Panc1 (cell line): ENCODE results near the gene CYP4V2. TPM values are rescaled to one million over a fixed set of nuclear protein-coding genes. Genes with fewer than 3 reads are reported as not detected.

ENCODE experiments used
- ATAC-seq: fragments of 200-7000 bp; cut with Tn5 transposase; 2 replicates; pipeline ENCODE4 v1.9.1; 2020; ENCODE audit warnings: mild to moderate bottlenecking, moderate library complexity
- BruUV-seq: library from RNA; stranded (reverse); fragments of 400-500 nt; replicated peaks from 2 replicates; lab custom pipeline; 2021; lab: Mats Ljungman, UMichigan
- CTCF ChIA-PET: fragments of 300-600 bp; sonication (Branson Sonifier 250); formaldehyde crosslinking; loops from one replicate; lab custom pipeline; 2022; ENCODE audit warnings: antibody characterized with exemption; lab: Charles Lee
- POLR2A ChIA-PET: fragments of 300-600 bp; sonication (Branson Sonifier 250); formaldehyde crosslinking; loops from one replicate; lab custom pipeline; 2022; ENCODE audit warnings: antibody characterized with exemption; lab: Charles Lee
- DNase-seq: peaks from one replicate; pipeline ENCODE4 v3.0.0-alpha.2; 2010; ENCODE audit warnings: low read depth, low spot score
- H3K27ac ChIP-seq: 2 replicates; pipeline ENCODE4 v1.5.1; 2011; ENCODE audit warnings: mild to moderate bottlenecking, low read length, inconsistent platforms
- H3K27me3 ChIP-seq: fragments of 200-500 bp; sonication (Bioruptor generic); 2 replicates; pipeline ENCODE4 v1.6.0; 2014; ENCODE audit warnings: low read length, inconsistent platforms; ENCODE audit not compliant: control insufficient read depth, insufficient read depth
- H3K36me3 ChIP-seq: fragments of 200-500 bp; sonication (Bioruptor generic); 2 replicates; pipeline ENCODE4 v1.5.1; 2014; ENCODE audit warnings: inconsistent platforms, mild to moderate bottlenecking, low read length, moderate library complexity; ENCODE audit not compliant: control insufficient read depth, insufficient read depth
- H3K4me1 ChIP-seq: 2 replicates; pipeline ENCODE4 v1.5.1; 2011; ENCODE audit warnings: inconsistent platforms, mild to moderate bottlenecking, low read length, moderate library complexity; ENCODE audit not compliant: control insufficient read depth, insufficient read depth
- H3K4me3 ChIP-seq, 2 experiments: 2 replicates each; pipeline ENCODE4 v1.5.1; 2011 to 2012; ENCODE audit warnings: low read depth in 2 of 2, low read length in 2 of 2, mild to moderate bottlenecking in 2 of 2, inconsistent platforms in 1 of 2, moderate library complexity in 1 of 2
- H3K9me3 ChIP-seq: fragments of 200-500 bp; sonication (Bioruptor generic); 2 replicates; pipeline ENCODE4 v1.5.1; 2014; ENCODE audit warnings: low read depth, mild to moderate bottlenecking, inconsistent platforms, low read length, moderate library complexity; ENCODE audit not compliant: control insufficient read depth, insufficient read depth
- CTCF ChIP-seq: fragments of 450-650 bp; IDR thresholded peaks from 2 replicates; pipeline ENCODE4 v1.5.1; 2017; ENCODE audit warnings: mild to moderate bottlenecking
- POLR2AphosphoS5 ChIP-seq: IDR thresholded peaks from 2 replicates; pipeline ENCODE4 v1.6.1; 2012; ENCODE audit warnings: mild to moderate bottlenecking, low read depth, low read length, moderate library complexity
- REST ChIP-seq, 2 experiments: IDR thresholded peaks; 2 replicates each; pipeline ENCODE4 v1.6.1; 2011 to 2012; ENCODE audit warnings: low read depth in 2 of 2, control low read depth in 1 of 2, low read length in 1 of 2, mild to moderate bottlenecking in 1 of 2, moderate library complexity in 1 of 2; ENCODE audit not compliant: insufficient read depth in 1 of 2
- SIN3A ChIP-seq: IDR thresholded peaks from 2 replicates; pipeline ENCODE4 v1.6.1; 2012; ENCODE audit warnings: low read depth, mild to moderate bottlenecking, low read length, moderate library complexity, borderline replicate concordance; ENCODE audit not compliant: insufficient read depth
- TCF7L2 ChIP-seq: IDR thresholded peaks from 2 replicates; pipeline ENCODE4 v1.6.1; 2011; ENCODE audit warnings: mild to moderate bottlenecking, low read depth, low read length, inconsistent platforms
- in situ Hi-C: cut with HindIII; loops from 2 replicates; pipeline ENCODE4 v1.10.0; 2016; ENCODE audit warnings: low sequenced_read_pairs, low pct_unique_long_range_greater_than_20kb
- intact Hi-C: fragments of 100-400 bp; cut with micrococcal nuclease; formaldehyde crosslinking; loops from one replicate; pipeline ENCODE4 v1.10.0; 2022; ENCODE audit not compliant: unreplicated experiment
- total RNA-seq: library from RNA; stranded (reverse); gene quantifications from one replicate; pipeline ENCODE4 v1.2.1, GENCODE V29; 2021; ENCODE audit not compliant: unreplicated experiment

The CYP4V2 gene
- total RNA-seq, 1 experiment from 2014 or later, result 1.1 TPM

GRCh38 chr4:186172546-186172945 is 18.8 kb upstream of the CYP4V2 start:
- no TSS peak for BruUV-seq
- DNase-seq (no peak), ATAC-seq (no peak)
- in situ Hi-C loops (no loop called here), intact Hi-C loops (no loop called here)
- POLR2A ChIA-PET, result no interaction called here
- CTCF ChIA-PET, result no interaction called here
- Histone ChIP-seq H3K4me3 (no peak overlapping the region), H3K4me1 (no peaks in the 10 kb centered on the region), H3K27ac (no peak overlapping the region), H3K27me3 (no peaks in the 10 kb centered on the region), H3K9me3 (no peaks in the 10 kb centered on the region), H3K36me3 (no peaks in the 10 kb centered on the region)
- TF ChIP-seq TCF7L2 (no peak), CTCF (no peak), POLR2AphosphoS5 (no peak), SIN3A (no peak), REST (IDR thresholded peaks at IDR 0.05; ENCODE audit: insufficient read depth in 1 of 2, low read depth in 2 of 2, low read length in 1 of 2) (no peak)

GRCh38 chr4:186188107-186188506 is 3.3 kb upstream of the CYP4V2 start:
- DNase-seq (no peak), ATAC-seq (no peak)
- TF ChIP-seq SIN3A (no peak), TCF7L2 (no peak), CTCF (no peak), POLR2AphosphoS5 (no peak), REST (IDR thresholded peaks at IDR 0.05; ENCODE audit: insufficient read depth in 1 of 2, low read depth in 2 of 2, low read length in 1 of 2) (no peak)
- ChIA-PET CTCF (no interaction called here), POLR2A (no interaction called here)
- H3K27me3 ChIP-seq, result no peaks in the 10 kb centered on the region
- BruUV-seq, result no TSS peak
- H3K36me3 ChIP-seq, result no peaks in the 10 kb centered on the region
- H3K4me3 ChIP-seq, result no peak overlapping the region
- H3K27ac ChIP-seq, result no peak overlapping the region
- intact Hi-C loops (no loop called here), in situ Hi-C loops (no loop called here)
- H3K4me1 ChIP-seq, result no peaks in the 10 kb centered on the region; the same call in 1 of the 2 replicates
- no peaks in the 10 kb centered on the region for H3K9me3 ChIP-seq
